OCI-LY3 (cell line): ENCODE results near the gene OPHN1.

Experiments
- H2AFZ ChIP-seq: fragments of 200-600, 300-600 bp; shearing (Covaris generic); 2 replicates; pipeline ENCODE4 v1.6.0; 2014; ENCODE audit warnings: antibody characterized with exemption, low read depth, low read length
- H3K27ac ChIP-seq: fragments of 200-600, 300-600 bp; sonication (generic); 2 replicates; pipeline ENCODE4 v1.5.1; 2014; ENCODE audit warnings: mild to moderate bottlenecking, low read length, moderate library complexity, mixed read lengths
- H3K27me3 ChIP-seq: fragments of 200-600, 300-600 bp; sonication (generic); 2 replicates; pipeline ENCODE4 v1.6.1; 2014; ENCODE audit warnings: low read depth, low read length, mixed read lengths
- H3K36me3 ChIP-seq: fragments of 200-600, 300-600 bp; sonication (generic); replicated peaks from 2 replicates; pipeline ENCODE3; 2014; ENCODE audit warnings: low read depth, low read length, mixed read lengths
- H3K4me1 ChIP-seq: fragments of 300-600, 200-600 bp; sonication (generic); 2 replicates; pipeline ENCODE4 v1.6.1; 2014; ENCODE audit warnings: low read length, mixed read lengths
- H3K4me2 ChIP-seq: fragments of 200-600, 300-600 bp; sonication (generic); 2 replicates; pipeline ENCODE4 v1.6.1; 2014; ENCODE audit warnings: low read length, mixed read lengths
- H3K4me3 ChIP-seq: fragments of 300-600, 200-600 bp; sonication (generic); 2 replicates; pipeline ENCODE4 v1.5.1; 2014; ENCODE audit warnings: antibody characterized with exemption, mild to moderate bottlenecking, low read length, moderate library complexity
- H3K79me2 ChIP-seq: fragments of 300-600, 200-600 bp; shearing (Covaris generic); 2 replicates; pipeline ENCODE4 v1.6.1; 2014; ENCODE audit warnings: mild to moderate bottlenecking, low read length, mixed read lengths
- H3K9ac ChIP-seq: fragments of 300-600, 200-600 bp; shearing (Covaris generic); 2 replicates; pipeline ENCODE4 v1.6.0; 2014; ENCODE audit warnings: mild to moderate bottlenecking, low read length, moderate library complexity
- H3K9me3 ChIP-seq: fragments of 200-600, 300-600 bp; shearing (Covaris generic); 2 replicates; pipeline ENCODE4 v1.6.1; 2014; ENCODE audit warnings: low read length, mixed read lengths; ENCODE audit not compliant: insufficient read depth
- H4K20me1 ChIP-seq: fragments of 200-600, 300-600 bp; sonication (generic); 2 replicates; pipeline ENCODE4 v1.6.1; 2016; ENCODE audit warnings: low read length, mixed read lengths; ENCODE audit not compliant: insufficient read depth
- EZH2phosphoT487 ChIP-seq: fragments of 200-600 bp; shearing (Covaris generic); IDR thresholded peaks from 2 replicates; pipeline ENCODE4 v1.6.1; 2018; ENCODE audit warnings: antibody characterized with exemption, mixed run types, low read depth
- TF ChIP-seq, protein P1 (sequence below): fragments of 200-600, 300-600 bp; sonication (generic); IDR thresholded peaks from 2 replicates; pipeline ENCODE4 v1.5.1; 2014; ENCODE audit warnings: antibody characterized with exemption, low read length, low read depth

OPHN1 gene

DNA sequence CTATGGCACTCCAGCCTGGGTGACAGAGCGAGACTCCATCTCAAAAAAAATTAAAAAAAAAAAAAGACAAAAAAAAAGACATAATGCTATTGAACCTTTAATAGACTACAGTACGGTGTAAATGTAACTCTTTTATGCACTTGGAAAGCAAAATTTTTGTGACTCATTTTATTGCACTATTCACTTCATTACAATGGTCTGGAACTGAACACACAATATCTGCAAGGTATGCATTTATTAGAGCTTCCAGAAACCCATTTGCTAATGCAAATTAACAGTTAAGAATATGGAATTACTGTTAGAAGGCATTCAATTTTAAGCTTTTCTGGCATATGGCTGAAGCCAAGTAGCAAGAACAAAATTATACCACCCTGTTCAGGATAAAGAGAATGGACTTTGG is 176.3 kb downstream of the OPHN1 start:
- Histone ChIP-seq H3K9me3 (no peaks in the 10 kb centered on the region), H3K4me3 (no peak overlapping the region), H3K9ac (no peak overlapping the region), H2AFZ (no peak overlapping the region), H3K36me3 (no peaks in the 10 kb centered on the region), H3K27ac (no peak overlapping the region), H3K4me2 (no peak overlapping the region), H4K20me1 (no peaks in the 10 kb centered on the region), H3K79me2 (no peaks in the 10 kb centered on the region), H3K27me3 (no peaks in the 10 kb centered on the region), H3K4me1 (no peaks in the 10 kb centered on the region)
- TF ChIP-seq EZH2phosphoT487: no peak
- TF ChIP-seq, protein P1, sequence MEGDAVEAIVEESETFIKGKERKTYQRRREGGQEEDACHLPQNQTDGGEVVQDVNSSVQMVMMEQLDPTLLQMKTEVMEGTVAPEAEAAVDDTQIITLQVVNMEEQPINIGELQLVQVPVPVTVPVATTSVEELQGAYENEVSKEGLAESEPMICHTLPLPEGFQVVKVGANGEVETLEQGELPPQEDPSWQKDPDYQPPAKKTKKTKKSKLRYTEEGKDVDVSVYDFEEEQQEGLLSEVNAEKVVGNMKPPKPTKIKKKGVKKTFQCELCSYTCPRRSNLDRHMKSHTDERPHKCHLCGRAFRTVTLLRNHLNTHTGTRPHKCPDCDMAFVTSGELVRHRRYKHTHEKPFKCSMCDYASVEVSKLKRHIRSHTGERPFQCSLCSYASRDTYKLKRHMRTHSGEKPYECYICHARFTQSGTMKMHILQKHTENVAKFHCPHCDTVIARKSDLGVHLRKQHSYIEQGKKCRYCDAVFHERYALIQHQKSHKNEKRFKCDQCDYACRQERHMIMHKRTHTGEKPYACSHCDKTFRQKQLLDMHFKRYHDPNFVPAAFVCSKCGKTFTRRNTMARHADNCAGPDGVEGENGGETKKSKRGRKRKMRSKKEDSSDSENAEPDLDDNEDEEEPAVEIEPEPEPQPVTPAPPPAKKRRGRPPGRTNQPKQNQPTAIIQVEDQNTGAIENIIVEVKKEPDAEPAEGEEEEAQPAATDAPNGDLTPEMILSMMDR: no peak

DNA sequence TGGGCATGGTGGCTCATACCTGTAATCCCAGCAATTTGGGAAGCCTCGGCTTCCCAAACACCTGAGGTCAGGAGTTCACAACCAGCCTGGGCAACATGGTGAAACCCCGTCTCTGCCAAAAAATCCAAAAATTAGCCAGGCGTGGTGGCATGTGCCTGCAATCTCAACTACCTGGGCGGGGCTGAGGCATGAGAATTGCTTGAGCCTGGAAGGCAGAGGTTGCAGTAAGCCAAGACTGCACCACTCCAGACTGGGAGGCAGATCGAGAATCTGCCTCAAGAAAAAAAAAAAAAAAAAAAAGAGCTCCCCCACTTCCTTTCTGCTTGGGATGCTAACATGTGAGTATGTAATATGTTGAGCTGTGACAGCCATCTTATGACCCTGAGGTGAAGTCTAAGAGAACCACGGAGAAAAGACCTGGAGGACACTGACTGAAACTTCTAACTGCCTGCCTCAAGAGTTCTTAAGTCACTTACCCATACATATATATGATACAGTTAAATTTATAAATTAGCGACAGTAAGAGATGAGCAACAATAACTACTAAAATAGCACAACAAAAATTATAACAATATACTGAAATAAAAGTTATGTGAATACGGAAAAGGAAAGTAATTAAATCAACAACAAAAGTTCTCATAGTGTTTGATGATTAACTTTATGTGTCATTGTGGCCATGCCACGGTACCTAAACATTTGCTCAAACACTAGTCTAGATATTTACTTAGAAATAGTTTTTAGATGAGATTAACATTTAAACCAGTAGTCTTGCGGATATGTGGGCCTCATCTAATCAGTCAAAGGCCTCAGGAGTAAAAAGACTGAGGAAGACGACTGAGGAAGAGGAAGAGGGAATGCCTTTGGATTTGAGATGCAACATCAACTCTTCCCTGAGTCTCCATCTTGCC is 178.3 kb downstream of the OPHN1 start:
- H3K4me2 ChIP-seq: no peak overlapping the region
- no peak for TF ChIP-seq EZH2phosphoT487
- TF ChIP-seq, protein P1: no peak
- no peaks in the 10 kb centered on the region for H3K27me3 ChIP-seq
- H3K27ac ChIP-seq: no peak overlapping the region
- no peaks in the 10 kb centered on the region for H3K4me1 ChIP-seq
- no peaks in the 10 kb centered on the region for H3K9me3 ChIP-seq
- H4K20me1 ChIP-seq: no peaks in the 10 kb centered on the region
- H3K4me3 ChIP-seq: no peak overlapping the region
- no peaks in the 10 kb centered on the region for H3K79me2 ChIP-seq
- no peak overlapping the region for H2AFZ ChIP-seq
- H3K9ac ChIP-seq: no peak overlapping the region
- H3K36me3 ChIP-seq: no peaks in the 10 kb centered on the region

DNA sequence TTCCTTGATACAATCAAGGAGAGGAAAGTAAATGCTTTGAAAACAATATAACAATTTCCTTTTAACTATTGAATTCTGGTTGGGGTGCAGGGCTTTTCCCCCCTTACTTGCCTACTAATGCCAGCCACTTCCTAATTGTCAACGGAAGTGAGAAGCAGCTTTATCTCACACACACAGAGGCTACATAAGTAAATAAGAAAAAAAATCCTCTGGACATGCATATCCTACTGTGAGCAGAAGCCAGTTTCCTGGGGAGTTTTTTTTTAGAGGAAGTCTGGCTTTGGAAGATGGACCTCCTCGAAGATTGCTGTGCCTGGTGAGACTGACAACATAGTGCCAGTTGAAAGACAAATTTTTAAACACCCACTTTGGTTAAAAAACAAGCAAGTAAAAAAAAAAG is 180.6 kb downstream of the OPHN1 start:
- no peaks in the 10 kb centered on the region for H3K9me3 ChIP-seq
- H3K27me3 ChIP-seq: no peaks in the 10 kb centered on the region
- H3K36me3 ChIP-seq: no peaks in the 10 kb centered on the region
- H3K79me2 ChIP-seq: no peaks in the 10 kb centered on the region
- H3K4me3 ChIP-seq: no peak overlapping the region
- H3K9ac ChIP-seq: no peak overlapping the region
- no peak for TF ChIP-seq EZH2phosphoT487
- TF ChIP-seq, protein P1: no peak
- no peak overlapping the region for H3K4me2 ChIP-seq
- no peak overlapping the region for H3K27ac ChIP-seq
- H3K4me1 ChIP-seq: no peaks in the 10 kb centered on the region
- H2AFZ ChIP-seq: no peak overlapping the region
- H4K20me1 ChIP-seq: no peaks in the 10 kb centered on the region

DNA sequence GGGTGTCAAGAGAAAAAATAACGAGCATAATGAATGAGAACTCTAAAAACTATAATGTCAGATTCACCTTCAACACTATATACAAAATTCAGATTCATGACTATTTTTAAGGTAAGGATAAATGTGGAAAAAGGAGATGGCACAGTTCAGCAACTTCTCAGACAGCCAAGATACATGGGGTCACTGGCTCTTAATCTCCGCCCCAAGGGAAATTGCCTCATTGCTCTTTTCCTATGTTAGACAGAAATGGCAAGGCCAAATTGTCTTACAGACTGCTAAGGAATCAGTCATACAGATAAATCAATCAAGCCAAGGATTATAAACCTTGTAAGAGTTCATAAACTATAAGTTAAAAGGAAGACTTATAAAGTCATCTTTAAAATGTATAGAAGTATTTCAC is 183.4 kb downstream of the OPHN1 start:
- Histone ChIP-seq H3K27me3 (no peaks in the 10 kb centered on the region), H3K27ac (no peak overlapping the region)
- TF ChIP-seq EZH2phosphoT487: no peak
- TF ChIP-seq, protein P1: no peak

More for the DNA sequence above, 183.4 kb downstream of the OPHN1 start:
- no peak overlapping the region for H3K4me3 ChIP-seq
- H4K20me1 ChIP-seq: no peaks in the 10 kb centered on the region
- H3K9me3 ChIP-seq: no peaks in the 10 kb centered on the region
- H2AFZ ChIP-seq: no peak overlapping the region
- H3K4me1 ChIP-seq: no peaks in the 10 kb centered on the region
- H3K79me2 ChIP-seq: no peaks in the 10 kb centered on the region
- H3K9ac ChIP-seq: no peak overlapping the region
- H3K36me3 ChIP-seq: no peaks in the 10 kb centered on the region
- no peak overlapping the region for H3K4me2 ChIP-seq
